Measurements from ENCODE around the gene SLC10A1. TPM values are rescaled to one million over a fixed set of nuclear protein-coding genes. Genes with fewer than 3 reads are reported as not detected.

The SLC10A1 gene
- not detected in 2 replicates for total RNA-seq (2014; rRNA removed; shearing (Covaris generic))
- 0.10 TPM in 2 replicates for polyA plus RNA-seq (2016; fragmentation: Nextera tagmentation; extraction: Ambion mirVana)
- long read RNA-seq: 0 reads

GRCh38 chr14:69796797-69797500 lies at the start of gene SLC10A1:
Gene SLC10A1 (minus strand): TSS chr14:69797241. CDS start chr14:69797155, 86 bp downstream.
- Mint-ChIP-seq H3K4me3 (no peak within 1 kb of the TSS), H3K27me3 (ENCODE audit: insufficient read depth, low read depth, poor library complexity) (peaks cover 12% of the 10 kb centered on the region), H3K4me1 (peaks cover 24% of the 10 kb centered on the region), H3K36me3 (ENCODE audit: low read depth) (no peaks in the 10 kb centered on the region; the same call in 2 of the 3 replicates), H3K9me3 (no peaks in the 10 kb centered on the region; the same call in 1 of the 3 replicates), H3K27ac (no peak within 1 kb of the TSS)
- DNase-seq (ENCODE audit: low spot score) (no peak), ATAC-seq (no peak)
- no peaks in the 10 kb centered on the region for H3K79me2 ChIP-seq (replicated peaks; ENCODE audit: insufficient read depth)
- H3K36me3 ChIP-seq (ENCODE audit: insufficient read depth): no peaks in the 10 kb centered on the region
- H4K20me1 ChIP-seq (replicated peaks; ENCODE audit: insufficient read depth): no peaks in the 10 kb centered on the region
- no peaks in the 10 kb centered on the region for H3K9me2 ChIP-seq (ENCODE audit: insufficient read depth)
- TF ChIP-seq CREB1 (CRISPR knock-in tag; IDR thresholded peaks at IDR 0.05; ENCODE audit: low read depth) (no peak), ZNF114 (CRISPR knock-in tag; IDR thresholded peaks at IDR 0.05) (no peak)
- TF ChIP-seq, protein P1, sequence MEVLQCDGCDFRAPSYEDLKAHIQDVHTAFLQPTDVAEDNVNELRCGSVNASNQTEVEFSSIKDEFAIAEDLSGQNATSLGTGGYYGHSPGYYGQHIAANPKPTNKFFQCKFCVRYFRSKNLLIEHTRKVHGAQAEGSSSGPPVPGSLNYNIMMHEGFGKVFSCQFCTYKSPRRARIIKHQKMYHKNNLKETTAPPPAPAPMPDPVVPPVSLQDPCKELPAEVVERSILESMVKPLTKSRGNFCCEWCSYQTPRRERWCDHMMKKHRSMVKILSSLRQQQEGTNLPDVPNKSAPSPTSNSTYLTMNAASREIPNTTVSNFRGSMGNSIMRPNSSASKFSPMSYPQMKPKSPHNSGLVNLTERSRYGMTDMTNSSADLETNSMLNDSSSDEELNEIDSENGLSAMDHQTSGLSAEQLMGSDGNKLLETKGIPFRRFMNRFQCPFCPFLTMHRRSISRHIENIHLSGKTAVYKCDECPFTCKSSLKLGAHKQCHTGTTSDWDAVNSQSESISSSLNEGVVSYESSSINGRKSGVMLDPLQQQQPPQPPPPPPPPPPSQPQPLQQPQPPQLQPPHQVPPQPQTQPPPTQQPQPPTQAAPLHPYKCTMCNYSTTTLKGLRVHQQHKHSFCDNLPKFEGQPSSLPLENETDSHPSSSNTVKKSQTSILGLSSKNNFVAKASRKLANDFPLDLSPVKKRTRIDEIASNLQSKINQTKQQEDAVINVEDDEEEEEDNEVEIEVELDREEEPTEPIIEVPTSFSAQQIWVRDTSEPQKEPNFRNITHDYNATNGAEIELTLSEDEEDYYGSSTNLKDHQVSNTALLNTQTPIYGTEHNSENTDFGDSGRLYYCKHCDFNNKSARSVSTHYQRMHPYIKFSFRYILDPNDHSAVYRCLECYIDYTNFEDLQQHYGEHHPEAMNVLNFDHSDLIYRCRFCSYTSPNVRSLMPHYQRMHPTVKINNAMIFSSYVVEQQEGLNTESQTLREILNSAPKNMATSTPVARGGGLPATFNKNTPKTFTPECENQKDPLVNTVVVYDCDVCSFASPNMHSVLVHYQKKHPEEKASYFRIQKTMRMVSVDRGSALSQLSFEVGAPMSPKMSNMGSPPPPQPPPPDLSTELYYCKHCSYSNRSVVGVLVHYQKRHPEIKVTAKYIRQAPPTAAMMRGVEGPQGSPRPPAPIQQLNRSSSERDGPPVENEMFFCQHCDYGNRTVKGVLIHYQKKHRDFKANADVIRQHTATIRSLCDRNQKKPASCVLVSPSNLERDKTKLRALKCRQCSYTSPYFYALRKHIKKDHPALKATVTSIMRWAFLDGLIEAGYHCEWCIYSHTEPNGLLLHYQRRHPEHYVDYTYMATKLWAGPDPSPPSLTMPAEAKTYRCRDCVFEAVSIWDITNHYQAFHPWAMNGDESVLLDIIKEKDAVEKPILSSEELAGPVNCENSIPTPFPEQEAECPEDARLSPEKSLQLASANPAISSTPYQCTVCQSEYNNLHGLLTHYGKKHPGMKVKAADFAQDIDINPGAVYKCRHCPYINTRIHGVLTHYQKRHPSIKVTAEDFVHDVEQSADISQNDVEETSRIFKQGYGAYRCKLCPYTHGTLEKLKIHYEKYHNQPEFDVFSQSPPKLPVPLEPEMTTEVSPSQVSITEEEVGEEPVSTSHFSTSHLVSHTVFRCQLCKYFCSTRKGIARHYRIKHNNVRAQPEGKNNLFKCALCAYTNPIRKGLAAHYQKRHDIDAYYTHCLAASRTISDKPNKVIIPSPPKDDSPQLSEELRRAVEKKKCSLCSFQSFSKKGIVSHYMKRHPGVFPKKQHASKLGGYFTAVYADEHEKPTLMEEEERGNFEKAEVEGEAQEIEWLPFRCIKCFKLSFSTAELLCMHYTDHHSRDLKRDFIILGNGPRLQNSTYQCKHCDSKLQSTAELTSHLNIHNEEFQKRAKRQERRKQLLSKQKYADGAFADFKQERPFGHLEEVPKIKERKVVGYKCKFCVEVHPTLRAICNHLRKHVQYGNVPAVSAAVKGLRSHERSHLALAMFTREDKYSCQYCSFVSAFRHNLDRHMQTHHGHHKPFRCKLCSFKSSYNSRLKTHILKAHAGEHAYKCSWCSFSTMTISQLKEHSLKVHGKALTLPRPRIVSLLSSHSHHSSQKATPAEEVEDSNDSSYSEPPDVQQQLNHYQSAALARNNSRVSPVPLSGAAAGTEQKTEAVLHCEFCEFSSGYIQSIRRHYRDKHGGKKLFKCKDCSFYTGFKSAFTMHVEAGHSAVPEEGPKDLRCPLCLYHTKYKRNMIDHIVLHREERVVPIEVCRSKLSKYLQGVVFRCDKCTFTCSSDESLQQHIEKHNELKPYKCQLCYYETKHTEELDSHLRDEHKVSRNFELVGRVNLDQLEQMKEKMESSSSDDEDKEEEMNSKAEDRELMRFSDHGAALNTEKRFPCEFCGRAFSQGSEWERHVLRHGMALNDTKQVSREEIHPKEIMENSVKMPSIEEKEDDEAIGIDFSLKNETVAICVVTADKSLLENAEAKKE (CRISPR knock-in tag; IDR thresholded peaks at IDR 0.05): no peak
- H3K4me3 ChIP-seq: no peak within 1 kb of the TSS
- H3K27ac ChIP-seq (ENCODE audit: low read depth): no peak within 1 kb of the TSS
- H2AFZ ChIP-seq: 0 out of 2 replicates have a peak within 1 kb of the TSS, but pooled peaks have one; percentile 69
- no peaks in the 10 kb centered on the region for H3K27me3 ChIP-seq (ENCODE audit: insufficient read depth)
- no peaks in the 10 kb centered on the region; the same call in 1 of the 2 replicates for H3K4me1 ChIP-seq (ENCODE audit: insufficient read depth)
- no peak within 1 kb of the TSS for H3K4me2 ChIP-seq
- H3F3A ChIP-seq (replicated peaks; ENCODE audit: low read depth): no peaks in the 10 kb centered on the region

- no peak for ATAC-seq
- peaks cover 6% of the 10 kb centered on the region; the same call in 1 of the 2 replicates for H3K4me1 ChIP-seq (ENCODE audit: insufficient read depth)
- TF ChIP-seq, protein P2, sequence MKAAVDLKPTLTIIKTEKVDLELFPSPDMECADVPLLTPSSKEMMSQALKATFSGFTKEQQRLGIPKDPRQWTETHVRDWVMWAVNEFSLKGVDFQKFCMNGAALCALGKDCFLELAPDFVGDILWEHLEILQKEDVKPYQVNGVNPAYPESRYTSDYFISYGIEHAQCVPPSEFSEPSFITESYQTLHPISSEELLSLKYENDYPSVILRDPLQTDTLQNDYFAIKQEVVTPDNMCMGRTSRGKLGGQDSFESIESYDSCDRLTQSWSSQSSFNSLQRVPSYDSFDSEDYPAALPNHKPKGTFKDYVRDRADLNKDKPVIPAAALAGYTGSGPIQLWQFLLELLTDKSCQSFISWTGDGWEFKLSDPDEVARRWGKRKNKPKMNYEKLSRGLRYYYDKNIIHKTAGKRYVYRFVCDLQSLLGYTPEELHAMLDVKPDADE (IDR thresholded peaks at IDR 0.05): no peak
- TF ChIP-seq EZH2phosphoT487 (IDR thresholded peaks at IDR 0.05; ENCODE audit: unreplicated experiment) (no peak), STAT1 (IDR thresholded peaks at IDR 0.05; ENCODE audit: unreplicated experiment) (no peak), NANOG (IDR thresholded peaks at IDR 0.05; ENCODE audit: borderline replicate concordance) (no peak), EZH2 (IDR thresholded peaks at IDR 0.05; ENCODE audit: low read depth, unreplicated experiment) (no peak), CREB1 (CRISPR knock-in tag; IDR thresholded peaks at IDR 0.05; ENCODE audit: low read depth) (no peak)
- TF ChIP-seq, protein P3, sequence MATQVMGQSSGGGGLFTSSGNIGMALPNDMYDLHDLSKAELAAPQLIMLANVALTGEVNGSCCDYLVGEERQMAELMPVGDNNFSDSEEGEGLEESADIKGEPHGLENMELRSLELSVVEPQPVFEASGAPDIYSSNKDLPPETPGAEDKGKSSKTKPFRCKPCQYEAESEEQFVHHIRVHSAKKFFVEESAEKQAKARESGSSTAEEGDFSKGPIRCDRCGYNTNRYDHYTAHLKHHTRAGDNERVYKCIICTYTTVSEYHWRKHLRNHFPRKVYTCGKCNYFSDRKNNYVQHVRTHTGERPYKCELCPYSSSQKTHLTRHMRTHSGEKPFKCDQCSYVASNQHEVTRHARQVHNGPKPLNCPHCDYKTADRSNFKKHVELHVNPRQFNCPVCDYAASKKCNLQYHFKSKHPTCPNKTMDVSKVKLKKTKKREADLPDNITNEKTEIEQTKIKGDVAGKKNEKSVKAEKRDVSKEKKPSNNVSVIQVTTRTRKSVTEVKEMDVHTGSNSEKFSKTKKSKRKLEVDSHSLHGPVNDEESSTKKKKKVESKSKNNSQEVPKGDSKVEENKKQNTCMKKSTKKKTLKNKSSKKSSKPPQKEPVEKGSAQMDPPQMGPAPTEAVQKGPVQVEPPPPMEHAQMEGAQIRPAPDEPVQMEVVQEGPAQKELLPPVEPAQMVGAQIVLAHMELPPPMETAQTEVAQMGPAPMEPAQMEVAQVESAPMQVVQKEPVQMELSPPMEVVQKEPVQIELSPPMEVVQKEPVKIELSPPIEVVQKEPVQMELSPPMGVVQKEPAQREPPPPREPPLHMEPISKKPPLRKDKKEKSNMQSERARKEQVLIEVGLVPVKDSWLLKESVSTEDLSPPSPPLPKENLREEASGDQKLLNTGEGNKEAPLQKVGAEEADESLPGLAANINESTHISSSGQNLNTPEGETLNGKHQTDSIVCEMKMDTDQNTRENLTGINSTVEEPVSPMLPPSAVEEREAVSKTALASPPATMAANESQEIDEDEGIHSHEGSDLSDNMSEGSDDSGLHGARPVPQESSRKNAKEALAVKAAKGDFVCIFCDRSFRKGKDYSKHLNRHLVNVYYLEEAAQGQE (IDR thresholded peaks at IDR 0.05; ENCODE audit: unreplicated experiment): no peak
Measured at GRCh38 chr14:69845787-69846186, 48.7 kb upstream of the SLC10A1 start.

More at GRCh38 chr14:69845787-69846186, 48.7 kb upstream of the SLC10A1 start:
- Histone ChIP-seq H3K4me3 (no peak overlapping the region), H3F3A (replicated peaks; ENCODE audit: low read depth) (no peaks in the 10 kb centered on the region), H3K9me2 (ENCODE audit: insufficient read depth) (no peaks in the 10 kb centered on the region), H3K27me3 (ENCODE audit: insufficient read depth) (no peaks in the 10 kb centered on the region), H3K36me3 (ENCODE audit: insufficient read depth) (no peaks in the 10 kb centered on the region), H3K4me2 (no peak overlapping the region), H2AFZ (0 out of 2 replicates have a peak overlapping the region, but pooled peaks have one; percentile 7), H4K20me1 (replicated peaks; ENCODE audit: insufficient read depth) (no peaks in the 10 kb centered on the region), H3K79me2 (replicated peaks; ENCODE audit: insufficient read depth) (no peaks in the 10 kb centered on the region), H3K27ac (ENCODE audit: low read depth) (no peak overlapping the region)
- Mint-ChIP-seq H3K36me3 (ENCODE audit: low read depth) (no peaks in the 10 kb centered on the region), H3K27ac (no peak overlapping the region), H3K27me3 (ENCODE audit: insufficient read depth, low read depth, poor library complexity) (peaks cover 2% of the 10 kb centered on the region), H3K4me3 (no peak overlapping the region), H3K9me3 (no peaks in the 10 kb centered on the region), H3K4me1 (no peaks in the 10 kb centered on the region)
- DNase-seq (ENCODE audit: low spot score): no peak

Data from GM23338 (cell line).